GM12865 (cell line): ENCODE results near the gene CREBBP.

Experiments used
- DNase-seq: peaks from one replicate; pipeline ENCODE4 v3.0.0; 2010; ENCODE audit warnings: low read depth
- H3K4me3 ChIP-seq: 2 replicates; pipeline ENCODE4 v1.5.1; 2011; ENCODE audit warnings: mild to moderate bottlenecking, low read depth, low read length, control low read depth
- TF ChIP-seq, protein P1 (sequence below): IDR thresholded peaks from 2 replicates; pipeline ENCODE4 v1.5.1; 2011; ENCODE audit warnings: low read length, control low read depth, low read depth, inconsistent platforms; ENCODE audit not compliant: insufficient read depth; ENCODE audit errors: missing control alignments

The CREBBP gene

DNA sequence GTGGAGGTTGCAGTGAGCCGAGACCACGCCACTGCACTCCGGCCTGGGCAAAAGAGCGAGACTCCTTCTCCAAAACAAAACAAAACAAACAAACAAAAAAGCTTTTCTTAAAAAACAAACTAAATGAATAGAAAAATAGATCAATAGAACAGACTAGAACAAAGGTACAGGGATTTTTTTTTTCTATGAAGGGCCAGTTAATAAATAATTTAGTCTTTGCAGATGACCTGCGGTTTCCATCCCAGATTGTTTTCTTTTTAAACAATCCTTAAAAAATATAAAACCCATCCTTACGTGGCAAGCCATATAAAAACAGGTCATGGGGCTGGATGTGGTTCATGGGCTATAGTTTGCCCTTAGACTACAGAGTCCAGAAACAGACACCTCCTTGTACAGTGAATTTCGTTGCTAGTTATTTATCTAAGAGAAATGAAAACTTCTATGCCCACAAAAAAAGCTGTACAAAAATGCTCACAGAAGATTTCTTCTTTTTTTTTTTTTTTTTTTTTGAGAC lies 45.4 kb downstream of the CREBBP start:
- no peak overlapping the region for H3K4me3 ChIP-seq
- TF ChIP-seq, protein P1, sequence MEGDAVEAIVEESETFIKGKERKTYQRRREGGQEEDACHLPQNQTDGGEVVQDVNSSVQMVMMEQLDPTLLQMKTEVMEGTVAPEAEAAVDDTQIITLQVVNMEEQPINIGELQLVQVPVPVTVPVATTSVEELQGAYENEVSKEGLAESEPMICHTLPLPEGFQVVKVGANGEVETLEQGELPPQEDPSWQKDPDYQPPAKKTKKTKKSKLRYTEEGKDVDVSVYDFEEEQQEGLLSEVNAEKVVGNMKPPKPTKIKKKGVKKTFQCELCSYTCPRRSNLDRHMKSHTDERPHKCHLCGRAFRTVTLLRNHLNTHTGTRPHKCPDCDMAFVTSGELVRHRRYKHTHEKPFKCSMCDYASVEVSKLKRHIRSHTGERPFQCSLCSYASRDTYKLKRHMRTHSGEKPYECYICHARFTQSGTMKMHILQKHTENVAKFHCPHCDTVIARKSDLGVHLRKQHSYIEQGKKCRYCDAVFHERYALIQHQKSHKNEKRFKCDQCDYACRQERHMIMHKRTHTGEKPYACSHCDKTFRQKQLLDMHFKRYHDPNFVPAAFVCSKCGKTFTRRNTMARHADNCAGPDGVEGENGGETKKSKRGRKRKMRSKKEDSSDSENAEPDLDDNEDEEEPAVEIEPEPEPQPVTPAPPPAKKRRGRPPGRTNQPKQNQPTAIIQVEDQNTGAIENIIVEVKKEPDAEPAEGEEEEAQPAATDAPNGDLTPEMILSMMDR: no peak
- no peak for DNase-seq

DNA sequence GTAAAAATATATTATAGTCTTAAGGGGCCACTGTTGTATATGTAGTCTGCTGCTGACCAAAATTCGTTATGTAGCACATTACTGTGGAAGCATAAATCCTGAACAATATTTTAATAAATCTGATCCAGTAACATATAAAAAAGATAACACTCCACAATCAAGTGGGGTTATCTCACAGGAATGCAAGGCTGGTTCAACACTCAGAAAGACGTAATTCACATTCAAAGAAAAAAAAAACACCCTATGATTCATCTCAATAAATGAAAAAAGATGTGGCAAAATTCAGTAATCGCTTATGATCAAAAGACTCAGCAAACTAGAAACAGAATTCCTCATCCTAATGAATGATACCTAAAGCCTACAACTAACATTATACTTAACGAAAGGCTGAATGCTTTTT lies 47.8 kb downstream of the CREBBP start:
- TF ChIP-seq, protein P1: no peak
- H3K4me3 ChIP-seq: no peak overlapping the region
- DNase-seq: no peak

DNA sequence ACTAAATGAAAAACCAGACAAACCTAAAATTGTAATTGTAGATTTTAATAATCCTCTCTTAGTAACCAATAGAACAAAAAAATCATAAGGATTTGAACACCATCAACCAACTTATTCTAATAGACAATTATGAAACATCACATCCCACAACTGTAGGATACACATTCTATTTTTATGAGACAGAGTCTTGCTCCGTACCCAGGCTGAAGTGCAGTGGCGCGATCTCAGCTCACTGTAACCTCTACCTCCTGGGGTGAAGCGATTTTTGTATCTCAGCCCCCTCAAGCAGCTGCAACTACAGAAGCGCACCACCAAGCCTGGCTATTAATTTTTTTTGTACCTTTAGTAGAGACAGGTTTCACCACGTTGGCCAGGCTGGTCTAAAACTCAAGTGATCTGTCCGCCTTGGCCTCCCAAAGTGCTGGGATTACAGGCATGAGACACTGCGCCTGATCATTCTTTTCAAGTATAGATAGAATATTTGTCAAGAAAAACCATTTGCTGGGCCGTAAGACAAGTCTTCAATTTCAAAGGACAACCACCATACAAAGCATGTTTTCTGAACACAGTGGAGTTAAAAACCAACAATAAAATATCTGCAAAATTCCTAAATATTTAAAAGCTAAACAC lies 49.8 kb downstream of the CREBBP start:
- H3K4me3 ChIP-seq: no peak overlapping the region
- TF ChIP-seq, protein P1: no peak
- DNase-seq: no peak

DNA sequence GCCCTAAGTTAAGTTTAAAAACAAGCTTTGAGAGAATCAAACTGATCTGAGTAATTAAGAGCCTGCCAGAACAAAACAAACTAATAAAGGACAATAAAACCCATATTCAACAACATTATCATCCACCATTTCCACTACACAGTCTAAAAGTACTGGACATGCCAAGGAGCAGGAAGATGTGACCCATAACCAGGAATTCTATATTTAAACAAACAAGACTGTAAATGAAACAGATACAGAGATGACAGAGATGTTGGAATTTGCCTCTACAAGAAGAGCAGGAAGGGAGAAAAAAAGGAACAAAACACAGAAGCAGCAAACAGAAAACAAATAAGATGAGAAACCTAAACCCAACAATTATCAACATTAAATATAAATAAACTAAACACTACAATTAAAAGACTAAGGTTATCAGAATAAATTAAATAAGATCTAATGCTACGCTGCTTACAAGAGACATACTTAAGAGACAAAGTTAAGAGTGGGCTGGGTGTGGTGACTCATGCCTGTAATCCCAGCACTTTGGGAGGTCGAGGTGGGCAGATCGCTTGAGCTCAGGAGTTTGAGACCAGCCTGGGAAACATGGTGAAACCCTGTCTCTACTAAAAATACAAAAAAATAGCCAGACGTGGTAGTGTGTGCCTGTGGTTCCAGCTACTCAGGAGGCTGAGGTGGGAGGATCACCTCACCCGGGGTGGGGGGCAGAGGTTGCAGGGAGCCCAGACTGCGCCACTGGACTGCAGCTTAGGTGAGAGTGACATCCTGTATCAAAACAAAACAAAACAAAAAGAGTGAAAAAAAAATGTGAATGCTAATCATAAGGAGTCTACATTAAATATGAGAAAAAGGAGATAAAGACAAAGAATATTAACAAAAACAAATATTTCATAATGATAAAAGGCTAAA lies 50.6 kb downstream of the CREBBP start:
- H3K4me3 ChIP-seq: no peak overlapping the region
- TF ChIP-seq, protein P1: no peak
- no peak for DNase-seq

DNA sequence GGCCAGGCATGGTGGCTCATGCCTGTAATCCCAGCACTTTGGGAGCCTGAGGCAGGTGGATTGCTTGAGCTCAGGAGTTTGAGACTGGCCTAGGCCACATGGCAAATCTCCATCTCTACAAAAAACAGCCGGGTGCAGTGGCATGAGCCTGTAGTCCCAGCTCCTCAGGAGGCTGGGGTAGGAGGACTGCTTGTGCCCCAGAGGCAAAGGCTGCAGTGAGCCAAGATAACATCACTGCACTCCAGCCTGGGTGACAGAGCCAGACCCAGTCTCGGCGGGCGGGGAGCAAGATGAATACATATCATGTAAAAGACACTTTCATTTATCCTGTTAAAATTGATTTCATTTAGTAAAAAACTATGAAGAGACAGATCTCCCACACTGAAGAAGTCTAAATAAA lies 54.6 kb downstream of the CREBBP start:
- no peak overlapping the region for H3K4me3 ChIP-seq
- TF ChIP-seq, protein P1: no peak
- DNase-seq: no peak

DNA sequence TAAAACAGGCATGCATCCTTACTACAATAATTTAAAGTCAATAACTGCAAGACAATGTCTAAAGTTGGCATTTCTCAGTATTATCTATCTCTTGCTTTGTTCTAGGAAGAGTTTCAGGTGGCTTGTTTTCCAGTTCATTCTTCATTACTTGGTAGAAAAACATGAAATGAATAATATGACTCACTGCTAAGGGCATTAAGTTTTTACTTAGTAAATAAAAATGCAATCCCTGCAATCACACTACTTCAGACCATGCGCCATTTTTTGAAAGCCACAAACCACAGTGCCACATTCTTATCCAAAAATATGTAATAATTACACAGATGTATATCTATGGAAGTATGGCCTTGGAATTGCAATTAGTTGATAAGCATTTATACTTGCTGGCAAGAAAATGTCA lies 55.4 kb downstream of the CREBBP start:
- no peak for DNase-seq
- no peak overlapping the region for H3K4me3 ChIP-seq
- TF ChIP-seq, protein P1: no peak
